SK-N-SH treated with all-trans-retinoic acid at 6 μM for 48 hours (cell line): ENCODE data around the gene GLYATL1.

Source experiments
- ATAC-seq: fragments of 200-7000 bp; cut with Tn5 transposase; 3 replicates; pipeline ENCODE4 v1.9.1; 2020; ENCODE audit warnings: mild to moderate bottlenecking, moderate library complexity
- ARNTL ChIP-seq: fragments of 450-650 bp; formaldehyde crosslinking; IDR thresholded peaks from 2 replicates; pipeline ENCODE4 v1.5.0; 2020; ENCODE audit warnings: low read depth, mild to moderate bottlenecking, moderate library complexity, borderline replicate concordance
- BACH2 ChIP-seq: fragments of 250-450 bp; sonication (Bioruptor Pico); IDR thresholded peaks from 2 replicates; pipeline ENCODE4 v1.9.0; 2021; ENCODE audit warnings: mild to moderate bottlenecking, borderline replicate concordance
- CSDC2 ChIP-seq: fragments of 250-450 bp; sonication (Bioruptor Pico); IDR thresholded peaks from 2 replicates; pipeline ENCODE4 v1.5.0; 2020; ENCODE audit warnings: mild to moderate bottlenecking, moderate library complexity
- CSRNP3 ChIP-seq: fragments of 250-450 bp; sonication (Bioruptor Pico); IDR thresholded peaks from 2 replicates; pipeline ENCODE4 v1.5.1; 2021; ENCODE audit warnings: mild to moderate bottlenecking, moderate library complexity
- ESRRG ChIP-seq: fragments of 250-450 bp; sonication (Bioruptor Pico); IDR thresholded peaks from 2 replicates; pipeline ENCODE4 v1.6.1; 2021; ENCODE audit warnings: mild to moderate bottlenecking
- GLIS3 ChIP-seq: fragments of 250-450 bp; sonication (Bioruptor Pico); IDR thresholded peaks from 2 replicates; pipeline ENCODE4 v1.5.0; 2020; ENCODE audit warnings: mild to moderate bottlenecking, moderate library complexity
- ISL1 ChIP-seq: fragments of 250-450 bp; sonication (Bioruptor Pico); IDR thresholded peaks from 2 replicates; pipeline ENCODE4 v2.1.2; 2022; ENCODE audit warnings: mild to moderate bottlenecking, moderate library complexity
- OSR1 ChIP-seq: fragments of 250-450 bp; sonication (Bioruptor Pico); IDR thresholded peaks from 2 replicates; pipeline ENCODE4 v1.8.0; 2022; ENCODE audit warnings: moderate library complexity, mild to moderate bottlenecking, inconsistent platforms
- PPARA ChIP-seq: fragments of 250-450 bp; sonication (Bioruptor Pico); IDR thresholded peaks from 2 replicates; pipeline ENCODE4 v1.5.0; 2020; ENCODE audit warnings: mild to moderate bottlenecking, borderline replicate concordance
- RARB ChIP-seq: fragments of 250-450 bp; sonication (Bioruptor Pico); IDR thresholded peaks from 2 replicates; pipeline ENCODE4 v1.8.0; 2021; ENCODE audit warnings: mild to moderate bottlenecking, moderate library complexity
- SNAI2 ChIP-seq: fragments of 250-450 bp; sonication (Bioruptor Pico); IDR thresholded peaks from 2 replicates; pipeline ENCODE4 v1.5.0; 2020; ENCODE audit warnings: mild to moderate bottlenecking, moderate library complexity
- TCF4 ChIP-seq: fragments of 250-450 bp; sonication (Bioruptor Pico); IDR thresholded peaks from 2 replicates; pipeline ENCODE4 v1.8.0; 2021; ENCODE audit warnings: mild to moderate bottlenecking, moderate library complexity, borderline replicate concordance
- TOX ChIP-seq: fragments of 250-450 bp; sonication (Bioruptor Pico); IDR thresholded peaks from 2 replicates; pipeline ENCODE4 v1.8.0; 2021; ENCODE audit warnings: mild to moderate bottlenecking, moderate library complexity, borderline replicate concordance
- ZC3H10 ChIP-seq: fragments of 250-450 bp; sonication (Bioruptor Pico); IDR thresholded peaks from 2 replicates; pipeline ENCODE4 v1.5.1; 2021; ENCODE audit warnings: mild to moderate bottlenecking, moderate library complexity
- ZFP3 ChIP-seq: fragments of 250-450 bp; sonication (Bioruptor Pico); IDR thresholded peaks from 2 replicates; pipeline ENCODE4 v1.5.0; 2020; ENCODE audit warnings: mild to moderate bottlenecking, moderate library complexity
- ZFP30 ChIP-seq: fragments of 450-650 bp; formaldehyde crosslinking; IDR thresholded peaks from 2 replicates; pipeline ENCODE4 v1.5.0; 2022; ENCODE audit warnings: mild to moderate bottlenecking, moderate library complexity
- ZNF565 ChIP-seq: fragments of 450-650 bp; formaldehyde crosslinking; conservative IDR thresholded peaks from 2 replicates; pipeline ENCODE4 v1.5.0; 2020; ENCODE audit warnings: low read depth, mild to moderate bottlenecking, moderate library complexity
- ZNF70 ChIP-seq: fragments of 450-650 bp; formaldehyde crosslinking; IDR thresholded peaks from 2 replicates; pipeline ENCODE4 v1.5.0; 2020; ENCODE audit warnings: mild to moderate bottlenecking, moderate library complexity
- TF ChIP-seq, protein P1 (sequence below): fragments of 250-450 bp; sonication (Bioruptor Pico); IDR thresholded peaks from 2 replicates; pipeline ENCODE4 v1.5.0; 2020; ENCODE audit warnings: mild to moderate bottlenecking, moderate library complexity
- TF ChIP-seq, protein P2 (sequence below): fragments of 250-450 bp; sonication (Bioruptor Pico); IDR thresholded peaks from 2 replicates; pipeline ENCODE4 v1.8.0; 2021; ENCODE audit warnings: low read depth, mild to moderate bottlenecking, moderate library complexity, borderline replicate concordance
- TF ChIP-seq, protein P3 (sequence below): fragments of 250-450 bp; sonication (Bioruptor Pico); IDR thresholded peaks from 2 replicates; pipeline ENCODE4 v1.8.0; 2020; ENCODE audit warnings: mild to moderate bottlenecking, moderate library complexity, borderline replicate concordance
- TF ChIP-seq, protein P4 (sequence below): fragments of 250-450 bp; sonication (Bioruptor Pico); IDR thresholded peaks from 2 replicates; pipeline ENCODE4 v1.5.1; 2020; ENCODE audit warnings: low read depth, mild to moderate bottlenecking, moderate library complexity

GLYATL1 gene

DNA sequence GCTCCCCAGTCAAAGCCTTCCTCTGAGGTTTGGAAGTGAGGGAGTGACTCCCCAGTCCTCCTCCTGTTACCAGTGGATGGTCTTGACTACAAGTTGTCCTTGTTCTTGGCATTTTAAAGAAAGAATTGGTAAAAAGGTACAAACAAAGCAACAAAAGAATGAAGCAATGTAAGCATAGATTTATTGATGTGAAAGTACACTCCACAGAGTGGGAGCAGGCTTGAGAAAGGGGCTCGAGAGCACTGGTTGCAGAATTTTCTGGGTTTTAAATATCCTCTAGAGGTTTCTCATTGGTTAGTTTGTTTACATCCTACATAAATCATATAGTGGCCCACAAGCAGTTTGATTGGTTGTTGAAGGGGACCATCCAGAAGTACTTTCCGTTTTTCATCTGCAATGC, 22.7 kb upstream of the GLYATL1 start:
- no peak for ATAC-seq
- TF ChIP-seq ESRRG (CRISPR knock-in tag) (no peak), TCF4 (CRISPR knock-in tag) (no peak), ARNTL (CRISPR knock-in tag) (no peak), ZNF565 (no peak), GLIS3 (CRISPR knock-in tag) (no peak), CSDC2 (no peak), RARB (CRISPR knock-in tag) (no peak), SNAI2 (no peak), CSRNP3 (CRISPR knock-in tag) (no peak), OSR1 (no peak), ZNF70 (CRISPR knock-in tag) (no peak)

DNA sequence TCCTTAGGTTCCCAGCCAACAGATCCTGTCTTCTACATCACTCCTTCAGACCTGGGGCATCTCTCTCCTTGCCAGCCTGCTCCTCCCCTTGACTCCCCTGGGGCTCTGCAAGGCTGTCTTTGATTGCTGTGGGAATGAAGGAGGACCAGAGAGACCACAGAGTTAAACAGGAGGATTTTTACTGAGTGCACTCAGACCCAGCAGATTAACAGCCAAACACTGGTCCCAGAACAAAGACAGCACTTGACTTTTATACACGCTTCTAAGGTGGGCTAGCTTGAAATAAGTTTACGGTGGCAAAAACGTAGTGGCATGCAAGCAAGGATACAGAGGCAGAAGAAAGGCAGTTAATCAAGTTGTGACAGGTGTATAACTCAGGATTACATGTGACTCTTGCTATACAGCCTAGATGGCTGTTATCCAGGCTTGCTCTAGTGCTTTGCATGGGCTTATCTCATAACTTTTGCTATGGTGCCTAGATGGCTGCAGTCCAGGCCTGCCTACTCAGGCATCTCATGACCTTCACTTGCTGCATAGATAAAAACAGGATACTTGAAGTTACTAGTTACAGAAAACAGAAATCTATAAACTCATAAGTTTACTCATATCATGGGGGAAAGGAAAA, 22.0 kb upstream of the GLYATL1 start:
- no peak for ATAC-seq
- no peak for TF ChIP-seq OSR1
- no peak for TF ChIP-seq PPARA
- TF ChIP-seq ESRRG (CRISPR knock-in tag) = no peak
- no peak for TF ChIP-seq ZNF565
- TF ChIP-seq, protein P1, sequence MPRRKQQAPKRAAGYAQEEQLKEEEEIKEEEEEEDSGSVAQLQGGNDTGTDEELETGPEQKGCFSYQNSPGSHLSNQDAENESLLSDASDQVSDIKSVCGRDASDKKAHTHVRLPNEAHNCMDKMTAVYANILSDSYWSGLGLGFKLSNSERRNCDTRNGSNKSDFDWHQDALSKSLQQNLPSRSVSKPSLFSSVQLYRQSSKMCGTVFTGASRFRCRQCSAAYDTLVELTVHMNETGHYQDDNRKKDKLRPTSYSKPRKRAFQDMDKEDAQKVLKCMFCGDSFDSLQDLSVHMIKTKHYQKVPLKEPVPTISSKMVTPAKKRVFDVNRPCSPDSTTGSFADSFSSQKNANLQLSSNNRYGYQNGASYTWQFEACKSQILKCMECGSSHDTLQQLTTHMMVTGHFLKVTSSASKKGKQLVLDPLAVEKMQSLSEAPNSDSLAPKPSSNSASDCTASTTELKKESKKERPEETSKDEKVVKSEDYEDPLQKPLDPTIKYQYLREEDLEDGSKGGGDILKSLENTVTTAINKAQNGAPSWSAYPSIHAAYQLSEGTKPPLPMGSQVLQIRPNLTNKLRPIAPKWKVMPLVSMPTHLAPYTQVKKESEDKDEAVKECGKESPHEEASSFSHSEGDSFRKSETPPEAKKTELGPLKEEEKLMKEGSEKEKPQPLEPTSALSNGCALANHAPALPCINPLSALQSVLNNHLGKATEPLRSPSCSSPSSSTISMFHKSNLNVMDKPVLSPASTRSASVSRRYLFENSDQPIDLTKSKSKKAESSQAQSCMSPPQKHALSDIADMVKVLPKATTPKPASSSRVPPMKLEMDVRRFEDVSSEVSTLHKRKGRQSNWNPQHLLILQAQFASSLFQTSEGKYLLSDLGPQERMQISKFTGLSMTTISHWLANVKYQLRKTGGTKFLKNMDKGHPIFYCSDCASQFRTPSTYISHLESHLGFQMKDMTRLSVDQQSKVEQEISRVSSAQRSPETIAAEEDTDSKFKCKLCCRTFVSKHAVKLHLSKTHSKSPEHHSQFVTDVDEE (CRISPR knock-in tag) = no peak
- no peak for TF ChIP-seq BACH2 (CRISPR knock-in tag)
- no peak for TF ChIP-seq ZC3H10 (CRISPR knock-in tag)
- no peak for TF ChIP-seq ARNTL (CRISPR knock-in tag)
- TF ChIP-seq CSRNP3 (CRISPR knock-in tag) = no peak
- no peak for TF ChIP-seq ZNF70 (CRISPR knock-in tag)
- TF ChIP-seq ISL1 (CRISPR knock-in tag) = no peak
- TF ChIP-seq TOX = no peak
- TF ChIP-seq, protein P2, sequence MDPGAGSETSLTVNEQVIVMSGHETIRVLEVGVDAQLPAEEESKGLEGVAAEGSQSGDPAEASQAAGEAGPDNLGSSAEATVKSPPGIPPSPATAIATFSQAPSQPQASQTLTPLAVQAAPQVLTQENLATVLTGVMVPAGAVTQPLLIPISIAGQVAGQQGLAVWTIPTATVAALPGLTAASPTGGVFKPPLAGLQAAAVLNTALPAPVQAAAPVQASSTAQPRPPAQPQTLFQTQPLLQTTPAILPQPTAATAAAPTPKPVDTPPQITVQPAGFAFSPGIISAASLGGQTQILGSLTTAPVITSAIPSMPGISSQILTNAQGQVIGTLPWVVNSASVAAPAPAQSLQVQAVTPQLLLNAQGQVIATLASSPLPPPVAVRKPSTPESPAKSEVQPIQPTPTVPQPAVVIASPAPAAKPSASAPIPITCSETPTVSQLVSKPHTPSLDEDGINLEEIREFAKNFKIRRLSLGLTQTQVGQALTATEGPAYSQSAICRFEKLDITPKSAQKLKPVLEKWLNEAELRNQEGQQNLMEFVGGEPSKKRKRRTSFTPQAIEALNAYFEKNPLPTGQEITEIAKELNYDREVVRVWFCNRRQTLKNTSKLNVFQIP (CRISPR knock-in tag) = no peak
- no peak for TF ChIP-seq SNAI2
- TF ChIP-seq, protein P3, sequence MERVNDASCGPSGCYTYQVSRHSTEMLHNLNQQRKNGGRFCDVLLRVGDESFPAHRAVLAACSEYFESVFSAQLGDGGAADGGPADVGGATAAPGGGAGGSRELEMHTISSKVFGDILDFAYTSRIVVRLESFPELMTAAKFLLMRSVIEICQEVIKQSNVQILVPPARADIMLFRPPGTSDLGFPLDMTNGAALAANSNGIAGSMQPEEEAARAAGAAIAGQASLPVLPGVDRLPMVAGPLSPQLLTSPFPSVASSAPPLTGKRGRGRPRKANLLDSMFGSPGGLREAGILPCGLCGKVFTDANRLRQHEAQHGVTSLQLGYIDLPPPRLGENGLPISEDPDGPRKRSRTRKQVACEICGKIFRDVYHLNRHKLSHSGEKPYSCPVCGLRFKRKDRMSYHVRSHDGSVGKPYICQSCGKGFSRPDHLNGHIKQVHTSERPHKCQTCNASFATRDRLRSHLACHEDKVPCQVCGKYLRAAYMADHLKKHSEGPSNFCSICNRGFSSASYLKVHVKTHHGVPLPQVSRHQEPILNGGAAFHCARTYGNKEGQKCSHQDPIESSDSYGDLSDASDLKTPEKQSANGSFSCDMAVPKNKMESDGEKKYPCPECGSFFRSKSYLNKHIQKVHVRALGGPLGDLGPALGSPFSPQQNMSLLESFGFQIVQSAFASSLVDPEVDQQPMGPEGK (CRISPR knock-in tag) = no peak
- no peak for TF ChIP-seq TCF4 (CRISPR knock-in tag)
- TF ChIP-seq, protein P4, sequence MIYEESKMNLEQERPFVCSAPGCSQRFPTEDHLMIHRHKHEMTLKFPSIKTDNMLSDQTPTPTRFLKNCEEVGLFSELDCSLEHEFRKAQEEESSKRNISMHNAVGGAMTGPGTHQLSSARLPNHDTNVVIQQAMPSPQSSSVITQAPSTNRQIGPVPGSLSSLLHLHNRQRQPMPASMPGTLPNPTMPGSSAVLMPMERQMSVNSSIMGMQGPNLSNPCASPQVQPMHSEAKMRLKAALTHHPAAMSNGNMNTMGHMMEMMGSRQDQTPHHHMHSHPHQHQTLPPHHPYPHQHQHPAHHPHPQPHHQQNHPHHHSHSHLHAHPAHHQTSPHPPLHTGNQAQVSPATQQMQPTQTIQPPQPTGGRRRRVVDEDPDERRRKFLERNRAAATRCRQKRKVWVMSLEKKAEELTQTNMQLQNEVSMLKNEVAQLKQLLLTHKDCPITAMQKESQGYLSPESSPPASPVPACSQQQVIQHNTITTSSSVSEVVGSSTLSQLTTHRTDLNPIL (CRISPR knock-in tag) = no peak
- TF ChIP-seq ZFP30 (CRISPR knock-in tag) = no peak
- TF ChIP-seq ZFP3 (CRISPR knock-in tag) = no peak
